Esophagus muscularis mucosa (tissue), 4 donors: ENCODE data around the gene FNDC11. TPM values are rescaled to one million over a fixed set of nuclear protein-coding genes. Genes with fewer than 3 reads are reported as not detected.

ENCODE experiments used
- DNase-seq: peaks from one replicate; pipeline ENCODE4 v3.0.0-alpha.2; 2017; ENCODE audit errors: extremely low spot score
- H3K27ac ChIP-seq, 4 donors: fragments of 200-600 bp; sonication (generic); replicated peaks in 1 of 4; 1 replicate in 3 of 4; 2 replicates in 1 of 4; pipeline ENCODE4 v1.5.1; 2016 to 2019; ENCODE audit warnings: mild to moderate bottlenecking in 1 of 4
- H3K27me3 ChIP-seq, 4 donors: fragments of 200-600 bp; sonication (generic); one replicate each; pipeline versions ENCODE4 v1.5.1 to v1.6.0; 2016 to 2019
- H3K36me3 ChIP-seq, 4 donors: fragments of 200-600 bp; sonication (generic); one replicate each; pipeline ENCODE4 v1.5.1; 2016 to 2019
- H3K4me1 ChIP-seq, 4 donors: fragments of 200-600 bp; sonication (generic); one replicate each; pipeline ENCODE4 v1.5.1; 2016 to 2019
- H3K4me3 ChIP-seq, 4 donors: fragments of 200-600 bp; sonication (generic); 1 replicate in 2 of 4; 2 replicates in 2 of 4; pipeline ENCODE4 v1.5.1; 2016 to 2019; ENCODE audit warnings: mild to moderate bottlenecking in 4 of 4, moderate library complexity in 1 of 4
- H3K9me3 ChIP-seq, 4 donors: fragments of 200-600 bp; sonication (generic); 1 replicate in 3 of 4; 2 replicates in 1 of 4; pipeline ENCODE4 v1.5.1; 2016 to 2019
- CTCF ChIP-seq, 3 experiments: fragments of 200-600 bp in 2 of 3; fragments of 450-650 bp in 1 of 3; sonication (generic) in 2 of 3; IDR thresholded peaks; one replicate each; pipeline ENCODE4 v1.5.1; 2017 to 2019; ENCODE audit warnings: antibody characterized with exemption in 3 of 3, mild to moderate bottlenecking in 2 of 3, moderate library complexity in 1 of 3
- EP300 ChIP-seq: sonication (generic); formaldehyde crosslinking; IDR thresholded peaks from one replicate; pipeline ENCODE4 v1.6.1; 2017; ENCODE audit warnings: antibody characterized with exemption
- POLR2A ChIP-seq: fragments of 450-650 bp; IDR thresholded peaks from one replicate; pipeline ENCODE4 v1.6.1; 2017; ENCODE audit warnings: antibody characterized with exemption, moderate library complexity, mild to moderate bottlenecking, low read depth
- POLR2AphosphoS5 ChIP-seq, 2 donors: sonication (generic); formaldehyde crosslinking; IDR thresholded peaks; one replicate each; pipeline ENCODE4 v1.6.1; 2017; ENCODE audit warnings: antibody characterized with exemption in 2 of 2
- WGBS: methylation state at CpG from one replicate; pipeline ENCODE4 v1.1.5; 2018; 5-methylcytosine and 5-hydroxymethylcytosine counted together
- intact Hi-C: fragments of 100-400 bp; cut with DNase I; formaldehyde crosslinking; loops from one replicate; pipeline ENCODE4 v1.15.1; 2023
- total RNA-seq, 4 donors: library from RNA; depleted of rRNA; stranded (reverse); fragments of >200 nt; gene quantifications; one replicate each; pipeline versions ENCODE4 v1.1.0 to v1.2.1, GENCODE V29; 2016

FNDC11 gene
- total RNA-seq, 4 donors from 2014 or later = 0.23 to 0.83 (median 0.44) TPM

DNA sequence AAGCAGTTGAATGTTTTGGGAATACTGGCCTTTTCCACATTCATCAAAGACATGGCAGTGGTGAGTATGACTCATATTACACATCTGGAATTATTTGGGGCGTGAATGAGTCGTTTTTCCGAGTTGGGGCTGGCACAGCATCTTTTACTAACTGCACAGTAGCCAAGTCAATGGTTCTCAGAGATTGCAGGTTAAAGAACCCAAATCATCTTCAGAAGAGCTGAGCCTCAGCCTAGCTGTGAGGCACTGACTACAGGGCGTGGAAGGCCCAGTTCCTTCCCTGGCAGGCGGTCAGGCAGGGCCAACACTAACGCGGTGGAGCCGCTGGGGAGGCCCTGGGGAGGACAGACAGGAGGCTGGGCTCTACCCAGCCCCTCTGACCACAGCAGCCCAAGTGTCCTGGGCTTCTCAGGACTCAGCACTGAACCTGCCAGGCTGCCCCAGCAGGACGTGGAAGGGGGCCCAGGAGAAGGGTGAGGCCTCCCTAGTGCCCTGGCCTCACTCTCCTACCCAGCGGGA lies 40.1 kb downstream of the FNDC11 start:
- no peak for TF ChIP-seq POLR2A
- no peak for TF ChIP-seq CTCF (IDR thresholded peaks at IDR 0.05)
- TF ChIP-seq EP300 = no peak
- TF ChIP-seq POLR2AphosphoS5 (IDR thresholded peaks at IDR 0.05) = peak in 1 of 2 donors; percentile 39
- WGBS = 49% methylated on average over 4 of the region's 10 CpGs
- intact Hi-C loops = no loop called here

DNA sequence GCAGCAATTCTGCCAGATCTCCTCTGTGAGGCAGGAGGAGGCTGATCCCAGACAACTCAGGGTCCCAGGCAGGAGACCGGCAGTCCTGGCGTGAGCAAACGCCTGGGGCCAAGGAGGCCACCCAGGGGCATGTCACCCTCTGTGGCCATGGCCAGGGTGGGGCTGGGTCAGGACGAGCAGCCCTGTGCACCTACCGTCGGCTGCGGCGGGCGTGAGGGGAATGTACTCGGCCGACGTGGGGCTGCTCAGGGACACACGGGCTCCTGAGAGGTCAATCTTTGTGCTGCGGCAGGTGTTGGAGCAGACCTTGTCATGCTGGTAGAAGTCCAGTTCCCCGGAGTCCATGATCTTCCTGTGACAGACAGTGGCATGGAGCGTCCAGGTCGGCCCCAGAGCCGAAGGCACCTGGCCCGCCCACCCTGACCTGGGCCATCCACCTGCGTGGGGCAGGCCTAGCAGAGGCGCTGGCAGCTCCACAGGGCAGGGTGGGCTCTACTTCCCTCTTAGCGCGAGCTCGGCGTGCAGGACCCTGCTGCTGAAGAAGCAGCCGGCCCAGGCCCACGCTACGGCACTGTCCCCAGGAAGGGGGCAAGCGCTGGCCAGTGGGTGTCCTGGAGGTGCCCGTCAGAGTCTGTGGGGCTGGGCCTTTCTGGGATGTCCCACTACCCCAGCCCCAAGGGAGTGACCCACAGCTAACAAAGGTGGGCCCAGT lies 41.6 kb downstream of the FNDC11 start:
- peaks cover 0 to 11% (median 0%) of the 10 kb centered on the region in 4 donors for H3K4me1 ChIP-seq
- TF ChIP-seq POLR2AphosphoS5 (IDR thresholded peaks at IDR 0.05) = no peak
- no peak for TF ChIP-seq CTCF (IDR thresholded peaks at IDR 0.05)
- no peak for TF ChIP-seq POLR2A
- TF ChIP-seq EP300 = no peak
- no peak for DNase-seq
- no peaks in the 10 kb centered on the region for H3K27me3 ChIP-seq
- H3K9me3 ChIP-seq = no peaks in the 10 kb centered on the region
- intact Hi-C loops = no loop called here
- H3K4me3 ChIP-seq = no peak overlapping the region
- peaks cover 25 to 98% (median 90%) of the 10 kb centered on the region in 4 donors for H3K36me3 ChIP-seq
- H3K27ac ChIP-seq = no peak overlapping the region
- WGBS = 98% methylated on average over 7 of the region's 30 CpGs

More for the DNA sequence above, 40.1 kb downstream of the FNDC11 start:
- Histone ChIP-seq H3K4me1 (peaks cover 0 to 11% (median 0%) of the 10 kb centered on the region in 4 donors), H3K27ac (peak overlapping the region in 1 of 4 donors; percentile 7), H3K27me3 (no peaks in the 10 kb centered on the region), H3K4me3 (no peak overlapping the region), H3K36me3 (peaks cover 31 to 98% (median 91%) of the 10 kb centered on the region in 4 donors), H3K9me3 (no peaks in the 10 kb centered on the region)
- no peak for DNase-seq

DNA sequence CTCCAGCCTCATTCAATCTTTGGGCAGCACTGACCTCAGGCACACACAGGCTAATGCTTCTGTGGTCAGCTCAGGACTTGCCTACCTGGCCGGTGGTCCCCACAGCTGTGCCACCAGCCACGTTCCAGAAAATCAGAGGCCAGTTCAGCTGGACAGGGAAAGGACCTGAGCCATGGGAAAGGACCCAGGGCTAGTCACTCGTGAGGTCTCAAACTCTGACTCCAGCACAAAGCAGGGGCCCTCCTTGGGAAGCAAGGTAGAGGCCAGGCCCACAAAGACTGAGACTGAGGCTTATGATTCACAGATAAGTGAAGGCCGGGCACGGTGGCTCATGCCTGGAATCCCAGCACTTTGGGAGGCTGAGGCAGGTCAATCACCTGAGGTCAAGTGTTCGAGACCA lies 42.5 kb downstream of the FNDC11 start:
- Histone ChIP-seq H3K4me1 (peaks cover 0 to 11% (median 0%) of the 10 kb centered on the region in 4 donors), H3K27ac (no peak overlapping the region), H3K4me3 (no peak overlapping the region), H3K9me3 (no peaks in the 10 kb centered on the region), H3K36me3 (peaks cover 17 to 98% (median 91%) of the 10 kb centered on the region in 4 donors), H3K27me3 (no peaks in the 10 kb centered on the region)
- 86% methylated on average over 3 of the region's 6 CpGs for WGBS
- intact Hi-C loops = no loop called here
- TF ChIP-seq POLR2A (no peak), EP300 (no peak), POLR2AphosphoS5 (IDR thresholded peaks at IDR 0.05) (no peak), CTCF (IDR thresholded peaks at IDR 0.05) (no peak)
- no peak for DNase-seq

DNA sequence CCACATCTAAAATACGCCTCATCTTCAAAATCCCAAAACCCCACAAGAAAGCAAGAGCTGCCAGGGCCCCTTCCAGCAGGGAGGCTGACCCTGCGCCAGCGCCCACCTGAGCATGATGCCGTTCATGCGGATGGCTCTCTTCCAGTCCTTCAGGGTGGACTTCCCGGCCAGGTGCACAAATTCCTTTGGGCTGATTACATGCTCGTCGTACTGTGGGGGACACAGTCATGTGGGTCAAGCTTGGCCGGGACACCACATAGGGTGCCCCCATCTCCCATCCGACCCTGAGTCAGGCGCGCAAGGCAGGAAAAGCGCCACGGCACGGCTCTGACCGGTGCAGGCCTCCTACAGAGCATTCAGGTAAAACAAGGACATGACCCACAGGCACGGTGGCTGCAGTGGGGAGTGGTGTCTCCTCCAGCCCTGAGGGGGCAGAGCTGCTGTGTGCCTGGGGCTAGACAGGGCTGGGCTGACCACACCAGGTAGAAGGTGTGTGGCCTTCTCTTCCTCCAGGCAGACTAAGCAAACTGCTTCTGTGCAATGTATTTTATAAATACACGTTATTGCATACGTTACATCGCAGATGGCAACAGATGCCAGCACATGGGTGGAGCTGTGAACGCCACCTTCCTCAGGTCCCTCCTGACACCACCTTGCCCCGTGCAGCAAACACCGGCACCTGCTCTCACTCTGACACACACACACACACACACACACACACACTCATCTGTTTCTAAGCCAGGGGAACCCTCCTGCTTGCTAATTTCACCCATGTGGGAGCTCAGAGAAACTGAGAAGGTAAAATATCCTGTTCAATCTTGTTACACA lies 43.9 kb downstream of the FNDC11 start:
- Histone ChIP-seq H3K27ac (no peak overlapping the region), H3K4me1 (peaks cover 0 to 11% (median 0%) of the 10 kb centered on the region in 4 donors), H3K4me3 (no peak overlapping the region), H3K9me3 (no peaks in the 10 kb centered on the region), H3K27me3 (no peaks in the 10 kb centered on the region), H3K36me3 (peaks cover 17 to 98% (median 91%) of the 10 kb centered on the region in 4 donors)
- 85% methylated on average over 22 of the region's 23 CpGs for WGBS
- intact Hi-C loops = no loop called here
- DNase-seq = no peak
- TF ChIP-seq POLR2A (no peak), POLR2AphosphoS5 (IDR thresholded peaks at IDR 0.05) (no peak), CTCF (IDR thresholded peaks at IDR 0.05) (no peak), EP300 (no peak)
